PC-3 (cell line): ENCODE data around the gene MAPK12. TPM values are rescaled to one million over a fixed set of nuclear protein-coding genes. Genes with fewer than 3 reads are reported as not detected.

Experiments used
- ATAC-seq: fragments of 200-7000 bp; cut with Tn5 transposase; 2 replicates; pipeline ENCODE4 v1.9.1; 2020; ENCODE audit warnings: mild to moderate bottlenecking, moderate library complexity
- BruUV-seq: library from RNA; stranded (reverse); fragments of 400-500 nt; replicated peaks from 2 replicates; lab custom pipeline; 2021; lab: Mats Ljungman, UMichigan
- CTCF ChIA-PET: fragments of 300-600 bp; sonication (Branson Sonifier 250); formaldehyde crosslinking; loops from one replicate; lab custom pipeline; 2022; ENCODE audit warnings: antibody characterized with exemption; lab: Charles Lee
- POLR2A ChIA-PET: fragments of 300-600 bp; sonication (Branson Sonifier 250); formaldehyde crosslinking; loops from one replicate; lab custom pipeline; 2022; ENCODE audit warnings: antibody characterized with exemption; ENCODE audit not compliant: unreplicated experiment; lab: Charles Lee
- DNase-seq: peaks from one replicate; pipeline ENCODE4 v3.0.0-alpha.2; 2015
- H2AFZ ChIP-seq: fragments of 300-600 bp; sonication (generic); 2 replicates; pipeline ENCODE4 v1.6.0; 2016; ENCODE audit warnings: antibody characterized with exemption, low read length
- H3F3A ChIP-seq: fragments of 300-600 bp; sonication (generic); one replicate; pipeline ENCODE4 v1.6.0; 2017; ENCODE audit warnings: antibody characterized with exemption, low read length, control low read depth, mild to moderate bottlenecking; ENCODE audit not compliant: unreplicated experiment
- H3K27ac ChIP-seq: fragments of 300-600 bp; sonication (generic); 2 replicates; pipeline ENCODE4 v1.5.1; 2016; ENCODE audit warnings: mild to moderate bottlenecking, low read length
- H3K27me3 ChIP-seq: fragments of 300-600 bp; sonication (generic); 2 replicates; pipeline ENCODE4 v1.6.1; 2016; ENCODE audit warnings: low read length, mixed read lengths
- H3K36me3 ChIP-seq: fragments of 300-600 bp; sonication (generic); 2 replicates; pipeline ENCODE4 v1.6.1; 2016; ENCODE audit warnings: low read depth, mixed run types, low read length, mixed read lengths
- H3K4me1 ChIP-seq: fragments of 300-600 bp; sonication (generic); 2 replicates; pipeline ENCODE4 v1.5.1; 2016; ENCODE audit warnings: low read length; ENCODE audit not compliant: insufficient read depth
- H3K4me2 ChIP-seq: fragments of 300-600 bp; sonication (generic); 2 replicates; pipeline ENCODE4 v1.6.0; 2016; ENCODE audit warnings: low read length
- H3K4me3 ChIP-seq: fragments of 300-600 bp; sonication (generic); 2 replicates; pipeline ENCODE4 v1.5.1; 2016; ENCODE audit warnings: mild to moderate bottlenecking, low read length, mixed read lengths
- H3K79me2 ChIP-seq: fragments of 300-600 bp; sonication (generic); 2 replicates; pipeline ENCODE4 v1.6.1; 2017; ENCODE audit warnings: low read length, mixed read lengths
- H3K9ac ChIP-seq: fragments of 300-600 bp; sonication (generic); 2 replicates; pipeline ENCODE4 v1.6.0; 2016; ENCODE audit warnings: mild to moderate bottlenecking, low read length
- H3K9me2 ChIP-seq: fragments of 300-600 bp; sonication (generic); replicated peaks from 2 replicates; pipeline ENCODE4 v1.6.1; 2016; ENCODE audit warnings: mixed run types, low read length, mixed read lengths
- H3K9me3 ChIP-seq: fragments of 300-600 bp; sonication (generic); 2 replicates; pipeline ENCODE4 v1.6.1; 2016; ENCODE audit warnings: low read length, mixed read lengths
- H4K20me1 ChIP-seq: fragments of 300-600 bp; sonication (generic); 2 replicates; pipeline ENCODE4 v1.6.1; 2016; ENCODE audit warnings: low read length, mixed read lengths
- CTCF ChIP-seq: fragments of 300-600 bp; sonication (generic); conservative IDR thresholded peaks from 2 replicates; pipeline ENCODE4 v1.5.1; 2017; ENCODE audit warnings: antibody characterized with exemption, low read depth, mild to moderate bottlenecking, low read length
- EZH2 ChIP-seq: fragments of 300-600 bp; sonication (generic); IDR thresholded peaks from one replicate; pipeline ENCODE4 v1.6.1; 2017; ENCODE audit warnings: antibody characterized with exemption, mild to moderate bottlenecking, low read length; ENCODE audit not compliant: unreplicated experiment
- EZH2phosphoT487 ChIP-seq: fragments of 300-600 bp; sonication (generic); IDR thresholded peaks from 2 replicates; pipeline ENCODE4 v1.6.1; 2018; ENCODE audit warnings: mild to moderate bottlenecking, antibody characterized with exemption, low read length, borderline replicate concordance
- intact Hi-C: fragments of 100-400 bp; cut with micrococcal nuclease; formaldehyde crosslinking; loops from 2 replicates; pipeline ENCODE4 v1.9.0; 2023
- total RNA-seq: library from RNA; depleted of rRNA; stranded (reverse); fragments of >200 nt; gene quantifications from 2 replicates; pipeline ENCODE4 v1.2.3, GENCODE V29; 2014

Gene MAPK12
- total RNA-seq, 1 experiment from 2014 or later: 22.4 TPM

GRCh38 chr22:50310031-50310722 lies 48.7 kb upstream of the MAPK12 start:
- ATAC-seq (no peak), DNase-seq (no peak)
- no peaks in the 10 kb centered on the region for H4K20me1 ChIP-seq
- no peaks in the 10 kb centered on the region for H3K36me3 ChIP-seq
- POLR2A ChIA-PET: no interaction called here
- CTCF ChIA-PET: no interaction called here
- intact Hi-C loops: no loop called here
- H3K4me3 ChIP-seq: no peak overlapping the region
- peaks cover 6% of the 10 kb centered on the region for H3K4me1 ChIP-seq
- no TSS peak for BruUV-seq
- H2AFZ ChIP-seq: no peak overlapping the region
- H3K9me3 ChIP-seq: no peaks in the 10 kb centered on the region
- H3K4me2 ChIP-seq: no peak overlapping the region
- peaks cover 18% of the 10 kb centered on the region for H3K79me2 ChIP-seq
- H3K27me3 ChIP-seq: no peaks in the 10 kb centered on the region
- H3K9ac ChIP-seq: no peak overlapping the region
- no peaks in the 10 kb centered on the region for H3K9me2 ChIP-seq
- TF ChIP-seq EZH2phosphoT487 (no peak), EZH2 (no peak), CTCF (no peak)
- H3F3A ChIP-seq: no peaks in the 10 kb centered on the region
- H3K27ac ChIP-seq: no peak overlapping the region

- ATAC-seq (no peak), DNase-seq (no peak)
- no peak overlapping the region for H3K27ac ChIP-seq
- no peak overlapping the region for H3K4me3 ChIP-seq
- H4K20me1 ChIP-seq: no peaks in the 10 kb centered on the region
- no peak overlapping the region for H3K4me2 ChIP-seq
- ChIA-PET CTCF (no interaction called here), POLR2A (no interaction called here)
- intact Hi-C loops: no loop called here
- H3K27me3 ChIP-seq: no peaks in the 10 kb centered on the region
- H3K9me3 ChIP-seq: no peaks in the 10 kb centered on the region
- no peaks in the 10 kb centered on the region for H3K36me3 ChIP-seq
- H3K4me1 ChIP-seq: peaks cover 11% of the 10 kb centered on the region
- no TSS peak for BruUV-seq
- H3F3A ChIP-seq: no peaks in the 10 kb centered on the region
- TF ChIP-seq EZH2: no peak
- no peak overlapping the region for H2AFZ ChIP-seq
- H3K9ac ChIP-seq: no peak overlapping the region
- H3K9me2 ChIP-seq: no peaks in the 10 kb centered on the region
- peaks cover 24% of the 10 kb centered on the region for H3K79me2 ChIP-seq
Observed at GRCh38 chr22:50309601-50309991, 48.1 kb upstream of the MAPK12 start.

- Histone ChIP-seq H3K36me3 (no peaks in the 10 kb centered on the region), H3K27me3 (no peaks in the 10 kb centered on the region), H3K79me2 (peaks cover 27% of the 10 kb centered on the region), H3K9me3 (no peaks in the 10 kb centered on the region), H3K9ac (no peak overlapping the region), H3K27ac (no peak overlapping the region), H4K20me1 (no peaks in the 10 kb centered on the region), H3K4me2 (no peak overlapping the region), H3K4me3 (no peak overlapping the region), H3K9me2 (no peaks in the 10 kb centered on the region), H3F3A (peaks cover 3% of the 10 kb centered on the region), H3K4me1 (peaks cover 16% of the 10 kb centered on the region), H2AFZ (no peak overlapping the region)
- no TSS peak for BruUV-seq
- no peak for TF ChIP-seq CTCF
- TF ChIP-seq EZH2: no peak
- TF ChIP-seq EZH2phosphoT487: no peak
- CTCF ChIA-PET: no interaction called here
- ATAC-seq (no peak), DNase-seq (no peak)
- intact Hi-C loops: no loop called here
- POLR2A ChIA-PET: no interaction called here
Observed at GRCh38 chr22:50308986-50309600, 47.6 kb upstream of the MAPK12 start.
